ENCODE results near the gene CEACAM3.

DNA sequence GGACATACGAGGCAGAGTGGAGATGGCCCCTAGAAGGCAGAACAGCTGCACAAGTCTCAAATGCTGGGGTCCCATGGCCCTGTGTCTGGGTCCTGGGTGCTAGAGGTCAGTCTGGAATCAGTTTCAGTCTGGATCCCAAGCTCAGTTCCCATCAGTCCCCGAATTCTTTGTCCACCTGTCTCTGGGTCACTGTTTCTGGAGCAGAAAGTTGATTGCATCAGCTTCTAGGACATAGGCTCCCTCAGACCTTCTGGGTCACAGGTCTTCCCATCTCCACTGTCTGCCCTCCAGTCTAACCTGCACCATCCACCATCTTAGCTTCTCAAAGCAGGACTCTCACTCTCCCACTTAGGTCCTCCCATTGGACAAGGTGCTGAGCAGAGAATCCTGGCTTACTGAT lies 42.8 kb downstream of the CEACAM3 start:
- TF ChIP-seq, protein P1, sequence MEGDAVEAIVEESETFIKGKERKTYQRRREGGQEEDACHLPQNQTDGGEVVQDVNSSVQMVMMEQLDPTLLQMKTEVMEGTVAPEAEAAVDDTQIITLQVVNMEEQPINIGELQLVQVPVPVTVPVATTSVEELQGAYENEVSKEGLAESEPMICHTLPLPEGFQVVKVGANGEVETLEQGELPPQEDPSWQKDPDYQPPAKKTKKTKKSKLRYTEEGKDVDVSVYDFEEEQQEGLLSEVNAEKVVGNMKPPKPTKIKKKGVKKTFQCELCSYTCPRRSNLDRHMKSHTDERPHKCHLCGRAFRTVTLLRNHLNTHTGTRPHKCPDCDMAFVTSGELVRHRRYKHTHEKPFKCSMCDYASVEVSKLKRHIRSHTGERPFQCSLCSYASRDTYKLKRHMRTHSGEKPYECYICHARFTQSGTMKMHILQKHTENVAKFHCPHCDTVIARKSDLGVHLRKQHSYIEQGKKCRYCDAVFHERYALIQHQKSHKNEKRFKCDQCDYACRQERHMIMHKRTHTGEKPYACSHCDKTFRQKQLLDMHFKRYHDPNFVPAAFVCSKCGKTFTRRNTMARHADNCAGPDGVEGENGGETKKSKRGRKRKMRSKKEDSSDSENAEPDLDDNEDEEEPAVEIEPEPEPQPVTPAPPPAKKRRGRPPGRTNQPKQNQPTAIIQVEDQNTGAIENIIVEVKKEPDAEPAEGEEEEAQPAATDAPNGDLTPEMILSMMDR (IDR thresholded peaks at IDR 0.05; ENCODE audit: low read depth, low read length): no peak
- no peak for TF ChIP-seq EZH2phosphoT487 (IDR thresholded peaks at IDR 0.05; ENCODE audit: low read depth)

Measured in OCI-LY3 (cell line).